ENCODE results near the gene SART1.
A peak's percentile ranks its signal among the peaks of the same experiment; 100 is the strongest.
"Not testable (repeated sequence)": the region's sequence is repeated elsewhere in the genome, so short reads cannot be mapped to it uniquely, and the experiment has no call there.

Gene SART1

DNA sequence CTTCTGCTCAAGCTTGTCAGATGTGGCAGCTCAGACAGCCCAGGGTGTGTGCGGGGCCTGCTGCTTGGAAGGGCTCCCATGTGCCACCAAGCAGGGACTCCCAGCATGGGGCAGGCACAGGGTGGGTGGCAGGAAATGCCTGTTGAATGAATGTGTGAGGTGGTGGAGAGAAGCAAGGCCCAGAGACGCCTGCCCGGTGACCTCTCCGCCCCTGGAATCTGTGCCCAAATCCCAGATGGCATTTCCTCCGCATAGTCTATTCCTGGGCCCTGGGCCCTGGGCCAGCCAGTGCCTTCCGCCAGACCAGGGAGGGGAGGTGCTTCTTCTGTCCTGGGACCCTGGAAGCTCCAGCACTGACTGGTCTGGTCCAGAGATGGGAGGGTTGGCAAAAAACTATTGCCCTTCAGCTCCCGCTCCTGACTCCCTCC lies 53.9 kb downstream of the SART1 start:
- peak; percentile 93 for DNase-seq (ENCODE audit: low spot score)

- DNase-seq (ENCODE audit: low spot score): no peak
Observed at GRCh38 chr11:66015936-66016792, 54.6 kb downstream of the SART1 start.

DNA sequence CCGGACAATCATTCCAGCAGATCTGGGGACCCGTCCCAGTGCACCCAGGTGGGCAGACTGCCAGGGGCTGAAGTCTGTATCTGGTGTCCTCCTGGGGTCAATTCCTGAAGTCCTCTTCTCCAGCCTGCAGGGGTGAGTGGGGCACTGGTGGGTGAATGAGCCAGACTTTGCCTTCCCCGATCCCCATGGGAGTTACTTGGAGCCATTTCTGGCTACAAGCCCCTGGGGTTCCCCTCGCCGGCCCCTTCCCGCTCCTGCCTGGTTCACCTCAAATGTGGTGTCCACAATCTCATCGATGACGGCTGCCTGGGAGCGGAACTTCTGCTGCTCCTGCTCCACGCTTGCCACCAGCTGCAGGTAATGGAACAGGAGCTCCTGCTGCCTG lies 55.3 kb downstream of the SART1 start:
- no peak for DNase-seq (ENCODE audit: low spot score)

- no peak for DNase-seq (ENCODE audit: low spot score)
Observed at GRCh38 chr11:66017321-66017720, 55.8 kb downstream of the SART1 start.

DNA sequence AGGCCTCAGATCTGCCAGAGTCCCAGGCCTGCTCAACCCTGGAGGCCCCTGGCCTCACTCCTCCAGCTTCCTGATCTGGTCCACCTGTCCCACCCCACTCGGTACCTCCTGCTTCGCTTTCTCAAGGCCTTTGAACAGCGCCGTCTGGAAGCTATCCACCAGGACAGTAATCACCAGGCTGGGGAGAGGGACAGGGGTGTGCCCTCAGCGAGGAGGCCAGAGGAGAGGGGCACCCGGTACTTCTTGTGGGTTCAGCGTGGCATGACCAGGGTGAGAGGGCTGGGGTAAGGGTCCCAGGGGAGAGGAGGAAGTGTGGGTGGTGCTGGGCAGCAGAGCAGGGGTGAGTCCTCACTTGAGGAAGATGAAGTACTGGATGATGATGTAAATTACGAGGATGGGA lies 58.7 kb downstream of the SART1 start:
- DNase-seq (ENCODE audit: low spot score): no peak

- peak; percentile 85 for DNase-seq (ENCODE audit: low spot score)
Observed at GRCh38 chr11:66020618-66021357, 59.3 kb downstream of the SART1 start.

DNA sequence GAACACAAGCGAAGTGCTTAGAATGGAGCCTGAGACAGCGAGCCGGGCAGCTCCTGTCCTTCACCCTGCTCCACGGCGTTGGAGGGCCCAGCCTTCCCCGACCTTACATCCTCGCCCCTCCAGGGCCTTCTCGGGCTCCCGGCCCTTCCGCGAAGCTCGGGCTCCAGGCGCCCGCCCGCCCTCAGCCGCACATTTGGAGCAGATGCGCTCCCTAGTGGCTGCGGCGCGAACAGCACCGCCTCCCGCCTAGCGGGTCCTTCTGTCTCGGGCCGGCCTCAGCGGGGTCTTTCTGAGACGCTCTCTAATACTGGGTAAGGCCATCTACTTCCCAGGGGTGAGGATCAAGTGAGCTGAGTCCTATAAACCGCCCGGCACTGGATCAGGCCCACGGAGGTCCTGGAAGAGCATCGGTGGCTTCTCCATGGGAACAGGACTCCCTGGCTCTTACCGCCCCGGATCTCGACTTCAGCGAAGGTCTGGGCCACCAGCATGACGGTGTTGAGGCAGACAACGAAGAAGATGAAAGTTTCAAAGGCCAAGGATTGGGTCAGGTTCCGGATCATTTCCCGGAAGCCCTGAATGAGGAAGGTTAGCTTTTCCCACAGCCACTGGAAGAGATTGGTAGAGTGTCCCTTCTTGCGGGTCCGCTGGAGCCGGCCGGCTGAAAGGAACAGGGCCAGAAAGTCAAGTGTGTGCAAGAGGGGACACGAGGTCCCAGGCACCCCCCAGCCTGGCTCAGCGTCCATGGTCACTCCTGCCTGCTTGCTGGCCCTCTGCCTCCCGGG lies 61.1 kb downstream of the SART1 start:
- DNase-seq (ENCODE audit: low spot score): peak; percentile 72

DNA sequence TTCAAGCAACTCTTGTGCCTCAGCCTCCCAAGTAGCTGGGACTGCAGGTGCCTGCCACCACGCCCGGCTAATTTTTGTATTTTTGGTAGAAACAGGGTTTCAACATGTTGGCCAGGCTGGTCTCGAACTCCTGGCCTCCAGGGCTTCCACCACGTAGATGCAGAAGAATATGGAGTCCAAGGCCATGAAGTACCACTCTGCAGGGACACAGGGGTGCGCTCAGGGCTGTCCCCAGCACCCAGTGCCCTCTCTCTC lies 61.6 kb downstream of the SART1 start:
- DNase-seq (ENCODE audit: low spot score): not testable (repeated sequence)

GRCh38 chr11:66026017-66026529 lies 64.5 kb downstream of the SART1 start, which contains the start of gene CATSPER1:
CATSPER1 (minus strand) TSS chr11:66026479; CDS start chr11:66026379, 100 bp downstream.
- no peak for DNase-seq (ENCODE audit: low spot score)

All from kidney tubule cell (primary cell).